GM10248 (cell line): ENCODE results near the gene GLT8D1.
A peak's percentile ranks its signal among the peaks of the same experiment; 100 is the strongest.

Experiments used
- CTCF ChIA-PET: fragments of 300-600 bp; sonication (Branson Sonifier 250); formaldehyde crosslinking; extraction: SDS; loops from one replicate; lab custom pipeline; 2021; ENCODE audit warnings: antibody characterized with exemption; lab: Yijun Ruan, JAX
- POLR2A ChIA-PET: fragments of 350-650 bp; sonication (Branson Sonifier 250); formaldehyde crosslinking; extraction: SDS; loops from one replicate; lab custom pipeline; 2020; ENCODE audit warnings: antibody characterized with exemption; lab: Yijun Ruan, JAX
- DNase-seq: peaks from one replicate; pipeline ENCODE4 v3.0.0; 2012; ENCODE audit errors: extremely low spot score
- TF ChIP-seq, protein P1 (sequence below): IDR thresholded peaks from 2 replicates; pipeline ENCODE4 v1.5.1; 2012; ENCODE audit warnings: mild to moderate bottlenecking, low read depth; ENCODE audit errors: extremely low read depth, missing control alignments, control extremely low read depth

Gene GLT8D1

DNA sequence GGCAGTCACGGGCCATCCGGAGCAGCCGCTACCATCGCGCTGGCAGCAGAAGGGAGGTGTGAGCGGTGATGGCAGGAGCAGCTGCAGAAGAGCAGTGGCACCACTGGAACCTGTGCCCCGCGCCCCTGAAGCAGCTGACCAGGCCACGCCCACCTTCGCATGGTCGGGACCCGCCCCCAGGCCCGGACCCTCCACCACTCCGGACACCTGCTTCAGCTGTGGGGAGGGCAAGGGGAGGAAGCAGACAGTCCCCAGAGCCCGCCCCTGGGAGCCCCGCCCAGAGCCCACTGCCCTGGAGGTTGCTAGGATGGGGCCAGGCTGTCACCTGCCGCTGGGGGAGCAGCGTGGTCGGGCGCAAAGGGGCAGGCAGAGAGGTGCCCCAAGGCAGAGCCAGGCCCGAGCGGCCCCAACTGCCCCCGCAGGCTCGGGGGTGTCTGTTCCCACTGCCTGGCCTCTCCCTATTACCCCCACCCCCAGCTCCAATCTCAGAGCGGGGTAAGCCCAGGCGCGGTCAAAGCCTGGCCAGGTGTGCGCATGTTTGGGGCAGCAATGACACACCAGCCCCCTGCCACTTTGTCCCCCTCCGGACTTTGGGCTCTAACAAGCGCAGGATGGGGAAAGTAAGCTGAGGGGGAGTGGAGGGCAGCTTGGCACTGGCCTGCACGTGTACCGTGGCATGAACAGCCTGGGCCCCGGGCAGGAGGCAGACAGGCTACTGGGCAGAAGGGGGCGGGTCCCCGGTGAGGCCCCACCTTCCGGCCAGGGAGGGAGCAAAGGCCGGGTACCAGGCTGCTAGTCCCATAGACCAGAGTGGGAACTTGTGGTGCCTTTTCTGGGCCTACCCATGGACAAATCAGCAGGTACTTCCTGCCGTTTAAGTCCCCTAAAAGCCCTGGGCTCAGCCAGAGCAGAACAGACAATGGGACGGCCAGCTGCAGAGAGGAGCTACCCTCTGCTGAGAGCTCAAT is 9.0 kb upstream of the GLT8D1 start:
- ChIA-PET CTCF (interaction anchor here (1.1 to 1.4 kb wide), 3 partner anchors 7 to 22 kb away, joined by 3 to 9 read pairs (median 5); no protein-coding TSS in a partner anchor), POLR2A (interaction anchor here (1.1 kb wide), 1 partner anchor 26 kb away, joined by 3 read pairs; no protein-coding TSS in a partner anchor)
- TF ChIP-seq, protein P1, sequence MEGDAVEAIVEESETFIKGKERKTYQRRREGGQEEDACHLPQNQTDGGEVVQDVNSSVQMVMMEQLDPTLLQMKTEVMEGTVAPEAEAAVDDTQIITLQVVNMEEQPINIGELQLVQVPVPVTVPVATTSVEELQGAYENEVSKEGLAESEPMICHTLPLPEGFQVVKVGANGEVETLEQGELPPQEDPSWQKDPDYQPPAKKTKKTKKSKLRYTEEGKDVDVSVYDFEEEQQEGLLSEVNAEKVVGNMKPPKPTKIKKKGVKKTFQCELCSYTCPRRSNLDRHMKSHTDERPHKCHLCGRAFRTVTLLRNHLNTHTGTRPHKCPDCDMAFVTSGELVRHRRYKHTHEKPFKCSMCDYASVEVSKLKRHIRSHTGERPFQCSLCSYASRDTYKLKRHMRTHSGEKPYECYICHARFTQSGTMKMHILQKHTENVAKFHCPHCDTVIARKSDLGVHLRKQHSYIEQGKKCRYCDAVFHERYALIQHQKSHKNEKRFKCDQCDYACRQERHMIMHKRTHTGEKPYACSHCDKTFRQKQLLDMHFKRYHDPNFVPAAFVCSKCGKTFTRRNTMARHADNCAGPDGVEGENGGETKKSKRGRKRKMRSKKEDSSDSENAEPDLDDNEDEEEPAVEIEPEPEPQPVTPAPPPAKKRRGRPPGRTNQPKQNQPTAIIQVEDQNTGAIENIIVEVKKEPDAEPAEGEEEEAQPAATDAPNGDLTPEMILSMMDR, result no peak
- DNase-seq, result no peak

DNA sequence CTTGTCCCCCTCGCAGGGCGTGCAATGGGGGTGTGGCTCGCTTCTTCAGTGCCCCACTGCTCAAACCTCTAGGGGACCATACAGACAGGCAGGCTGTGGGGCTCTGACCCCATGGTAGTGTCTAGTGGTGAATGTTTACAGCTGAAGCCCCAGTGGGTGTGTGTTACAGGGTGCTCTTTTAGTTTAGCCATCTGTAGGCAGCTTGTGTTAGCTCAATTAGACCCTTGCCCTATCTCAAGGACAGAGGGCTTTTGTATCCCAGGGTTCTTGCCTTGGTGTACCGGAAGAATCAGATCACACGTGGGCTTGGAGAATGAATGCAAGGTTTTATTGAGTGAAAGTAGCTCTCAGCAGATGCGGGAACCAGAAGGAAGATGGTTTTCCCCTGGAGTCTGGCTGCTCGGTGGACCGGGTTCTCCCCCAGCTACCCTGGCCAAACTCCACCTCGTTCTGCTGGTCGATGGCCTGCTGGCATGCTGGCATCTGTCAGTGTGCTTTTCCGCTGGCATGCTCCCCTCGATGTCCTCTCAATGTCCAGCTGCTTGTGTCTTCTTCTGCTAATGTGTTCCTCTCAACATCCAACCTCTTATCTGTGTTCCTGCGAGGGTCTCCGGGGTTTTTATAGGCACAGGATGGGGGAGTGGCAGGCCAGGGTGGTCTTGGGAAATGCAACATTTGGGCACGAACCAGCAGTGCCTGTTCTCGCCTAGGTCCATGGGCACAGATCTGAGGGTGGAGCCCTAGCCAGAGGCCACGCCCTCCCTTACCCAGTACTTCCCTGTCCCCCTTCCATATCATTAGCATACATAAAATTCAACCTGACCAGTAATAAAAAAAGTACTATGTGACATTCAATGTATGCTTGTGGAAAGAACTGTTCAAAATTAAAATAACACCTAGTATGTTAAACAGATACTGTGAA is 7.0 kb upstream of the GLT8D1 start:
- no peak for DNase-seq
- ChIA-PET POLR2A (no interaction called here), CTCF (no interaction called here)
- TF ChIP-seq, protein P1, result no peak

DNA sequence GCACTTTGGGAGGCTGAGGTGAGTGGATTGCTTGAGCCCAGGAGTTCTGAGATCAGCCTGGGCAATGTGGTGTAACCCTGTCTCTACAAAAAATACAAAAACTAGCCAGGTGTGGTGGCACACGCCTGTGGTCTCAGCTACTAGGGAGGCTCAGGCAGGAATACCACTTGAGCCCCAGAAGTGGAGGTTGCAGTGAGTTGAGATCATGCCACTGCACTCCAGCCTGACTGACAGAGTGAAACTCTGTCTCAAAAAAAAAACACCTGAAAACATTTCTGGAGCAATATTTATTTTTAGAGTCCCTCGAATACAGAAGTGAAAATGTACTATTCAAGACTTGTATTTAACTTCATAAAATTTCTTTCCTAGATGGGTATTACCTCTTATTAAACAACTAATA is 4.9 kb upstream of the GLT8D1 start:
- CTCF ChIA-PET, result no interaction called here
- TF ChIP-seq, protein P1, result no peak
- DNase-seq, result peak; percentile 34
- POLR2A ChIA-PET, result no interaction called here

DNA sequence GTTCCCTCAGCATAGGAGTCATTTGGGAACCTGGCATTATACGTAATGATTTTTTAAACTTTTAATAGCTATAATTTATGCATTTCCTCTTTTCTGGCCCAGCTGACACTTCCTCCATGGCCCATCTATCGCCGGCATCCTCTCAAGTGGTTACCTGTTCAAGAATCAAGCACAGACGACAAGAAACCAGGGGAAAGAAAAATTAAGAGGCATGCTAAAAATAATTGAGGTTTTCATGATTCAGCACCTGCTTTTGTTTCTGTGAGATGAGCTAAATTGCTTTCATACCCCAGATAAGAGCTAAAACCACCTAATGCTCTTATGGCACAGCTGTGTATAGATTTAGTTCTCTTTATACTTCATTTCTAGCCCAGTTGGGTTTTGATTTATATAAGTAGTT is 2.0 kb upstream of the GLT8D1 start:
- TF ChIP-seq, protein P1, result no peak
- CTCF ChIA-PET, result interaction anchor here (1.0 to 2.8 kb wide), 6 partner anchors 8 to 276 kb away, joined by 3 to 10 read pairs (median 4); partner anchors contain the start of genes GNL3 and PBRM1
- POLR2A ChIA-PET, result no interaction called here
- peak; percentile 24 for DNase-seq

DNA sequence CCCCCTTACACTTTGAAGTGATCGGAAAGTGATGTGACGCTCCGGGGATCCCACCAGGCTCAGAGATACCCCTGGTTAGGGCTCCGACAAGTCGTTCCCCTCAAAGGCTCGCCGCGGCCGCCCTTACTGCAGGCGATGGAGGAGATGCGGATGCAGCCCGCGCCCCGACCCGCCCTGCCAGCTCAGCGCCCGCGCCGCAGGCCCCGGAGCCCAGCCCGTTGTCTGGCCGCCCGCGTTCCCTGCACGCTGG is 228 bp downstream of the GLT8D1 start:
- DNase-seq, result no peak
- POLR2A ChIA-PET, result interaction anchor here (0.7 to 1.3 kb wide), 2 partner anchors 9 to 513 kb away, joined by 3 read pairs; no protein-coding TSS in a partner anchor
- TF ChIP-seq, protein P1, result no peak
- CTCF ChIA-PET, result no interaction called here

DNA sequence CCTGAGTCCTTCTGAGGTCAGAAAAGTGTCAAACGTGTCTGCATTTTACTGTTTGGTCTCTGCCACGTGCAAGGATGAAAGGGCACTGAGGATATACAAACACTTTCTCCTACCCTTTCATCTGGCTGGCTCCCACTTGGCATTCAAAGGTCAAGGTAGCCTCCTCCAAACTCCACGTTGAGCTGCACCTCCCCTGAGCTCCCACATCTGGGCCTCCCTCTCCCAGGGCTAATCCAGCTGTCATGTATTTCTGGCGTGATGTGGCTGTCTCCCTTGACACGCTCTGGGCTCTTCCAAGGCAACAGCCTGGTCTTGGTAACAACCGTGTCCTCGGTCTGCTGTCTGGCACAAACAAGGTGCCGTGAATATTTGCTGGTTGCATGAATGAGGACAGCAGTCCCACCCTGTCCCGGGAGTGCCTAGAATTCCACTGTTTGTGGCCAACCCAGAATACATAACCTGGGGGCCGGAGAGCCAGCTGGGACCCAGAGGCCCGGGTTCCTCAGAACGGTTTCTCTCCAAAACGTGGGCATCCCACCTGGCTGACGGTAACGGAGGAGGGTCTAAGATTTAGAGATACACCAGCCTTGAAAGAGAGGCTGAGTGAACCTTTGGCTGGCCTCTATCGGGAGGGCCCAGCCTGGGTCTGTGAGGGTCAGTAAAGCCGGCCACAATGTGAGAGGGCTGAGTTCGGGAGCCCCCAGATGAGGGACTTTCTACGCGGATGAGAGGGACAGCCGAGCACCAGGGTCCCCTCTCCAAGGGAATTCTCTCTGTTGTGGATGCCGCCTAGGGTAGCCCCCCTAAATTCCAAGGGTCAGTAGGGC is 767 bp downstream of the GLT8D1 start:
- TF ChIP-seq, protein P1, result no peak
- peak; percentile 26 for DNase-seq
- CTCF ChIA-PET, result interaction anchor here (0.7 kb wide), 1 partner anchor 94 kb away, joined by 3 read pairs; no protein-coding TSS in a partner anchor
- POLR2A ChIA-PET, result interaction anchor here (0.7 to 1.6 kb wide), 3 partner anchors 9 to 512 kb away, joined by 3 read pairs; no protein-coding TSS in a partner anchor
